ENCODE results near the gene CCNK.

The CCNK gene

DNA sequence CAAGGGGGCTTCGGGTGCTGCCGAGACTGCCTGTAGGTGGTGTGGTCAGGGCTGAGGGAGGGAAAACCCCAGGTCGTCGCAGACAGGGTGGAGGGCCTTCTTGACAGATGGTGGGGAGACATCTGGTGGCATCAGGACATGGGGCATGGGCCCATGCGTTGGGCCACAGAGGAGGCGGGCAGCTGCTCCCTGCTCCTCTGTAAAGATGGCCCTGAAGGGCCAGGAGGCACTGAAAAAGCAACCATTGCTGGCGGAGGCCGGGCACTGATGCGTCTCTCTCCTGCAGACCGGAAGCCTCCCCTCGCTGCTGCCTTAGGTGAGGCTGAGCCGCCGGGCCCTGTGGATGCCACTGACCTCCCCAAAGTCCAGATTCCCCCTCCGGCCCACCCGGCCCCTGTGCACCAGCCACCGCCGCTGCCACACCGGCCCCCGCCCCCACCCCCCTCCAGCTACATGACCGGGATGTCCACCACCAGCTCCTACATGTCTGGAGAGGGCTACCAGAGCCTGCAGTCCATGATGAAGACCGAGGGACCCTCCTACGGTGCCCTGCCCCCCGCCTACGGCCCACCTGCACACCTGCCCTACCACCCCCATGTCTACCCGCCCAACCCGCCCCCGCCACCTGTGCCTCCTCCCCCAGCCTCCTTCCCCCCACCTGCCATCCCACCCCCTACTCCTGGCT lies 28.8 kb downstream of the CCNK start:
- Histone ChIP-seq H3K9ac (ENCODE audit: low read depth, low read length, poor library complexity) (peak overlapping the region; percentile 40), H3K4me3 (ENCODE audit: low read length in 2 of 2) (no peak overlapping the region), H3K27me3 (ENCODE audit: control insufficient read depth in 3 of 3, insufficient read depth in 3 of 3, low read depth in 1 of 3, low read length in 3 of 3) (no peaks in the 10 kb centered on the region), H2BK120ac (ENCODE audit: low read depth, low read length) (no peak overlapping the region), H2BK15ac (ENCODE audit: low read length) (no peak overlapping the region), H4K8ac (ENCODE audit: low read depth, low read length) (no peak overlapping the region), H3K4ac (ENCODE audit: low read length) (no peak overlapping the region), H2BK5ac (ENCODE audit: low read length) (no peak overlapping the region), H2BK12ac (ENCODE audit: low read length) (no peak overlapping the region), H3K9me3 (replicated peaks in 1 of 2; ENCODE audit: control insufficient read depth in 2 of 2, insufficient read depth in 1 of 2, low read depth in 1 of 2, low read length in 2 of 2) (no peaks in the 10 kb centered on the region), H3K36me3 (replicated peaks in 1 of 2; ENCODE audit: control insufficient read depth in 2 of 2, insufficient read depth in 2 of 2, low read length in 2 of 2) (peaks cover 44 to 95% of the 10 kb centered on the region in 2 donors), H3K79me1 (ENCODE audit: low read depth, low read length) (peaks cover 6% of the 10 kb centered on the region), H3K14ac (ENCODE audit: low read length) (no peak overlapping the region), H3K27ac (replicated peaks; ENCODE audit: low read length) (no peak overlapping the region), H3K4me2 (ENCODE audit: insufficient read depth, low read length, poor library complexity, severe bottlenecking) (no peak overlapping the region), H2AK5ac (ENCODE audit: low read depth, low read length) (no peak overlapping the region), H4K91ac (ENCODE audit: low read depth, low read length, poor library complexity) (no peak overlapping the region), H2AFZ (ENCODE audit: low read length) (no peak overlapping the region), H3K18ac (ENCODE audit: low read length) (no peak overlapping the region), H3K4me1 (ENCODE audit: control insufficient read depth in 2 of 2, insufficient read depth in 1 of 2, low read depth in 1 of 2, low read length in 2 of 2) (no peaks in the 10 kb centered on the region), H3K23ac (ENCODE audit: low read depth, low read length, poor library complexity) (no peak overlapping the region)
- DNase-seq (ENCODE audit: low spot score): no peak
- no CpG with 5 or more reads among the region's 27 CpGs for WGBS, 2 donors (ENCODE audit: extremely low coverage in 2 of 2, insufficient read length in 2 of 2, insufficient replicate concordance in 1 of 2)

DNA sequence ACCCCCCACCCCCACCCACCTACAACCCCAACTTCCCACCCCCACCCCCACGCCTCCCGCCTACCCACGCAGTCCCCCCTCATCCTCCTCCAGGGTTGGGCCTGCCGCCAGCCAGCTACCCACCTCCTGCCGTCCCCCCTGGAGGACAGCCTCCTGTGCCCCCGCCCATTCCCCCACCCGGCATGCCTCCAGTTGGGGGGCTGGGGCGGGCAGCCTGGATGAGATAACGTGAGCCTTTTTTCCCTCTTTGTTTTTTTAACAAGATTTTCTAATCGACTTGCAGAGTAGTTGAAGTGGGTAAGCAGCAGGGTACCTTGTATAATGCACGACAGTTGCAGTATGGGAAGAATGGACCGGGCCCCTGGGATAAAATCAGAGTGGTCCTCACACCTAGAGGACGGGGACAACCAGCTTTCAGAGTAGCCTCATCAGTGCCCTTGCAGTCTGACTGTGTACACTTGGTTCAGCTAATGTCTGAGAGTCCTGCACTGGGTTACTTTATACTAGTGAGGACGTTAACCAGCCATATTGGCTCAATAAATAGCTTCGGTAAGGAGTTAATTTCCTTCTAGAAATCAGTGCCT lies 29.4 kb downstream of the CCNK start:
- H3K14ac ChIP-seq (ENCODE audit: low read length): no peak overlapping the region

DNA sequence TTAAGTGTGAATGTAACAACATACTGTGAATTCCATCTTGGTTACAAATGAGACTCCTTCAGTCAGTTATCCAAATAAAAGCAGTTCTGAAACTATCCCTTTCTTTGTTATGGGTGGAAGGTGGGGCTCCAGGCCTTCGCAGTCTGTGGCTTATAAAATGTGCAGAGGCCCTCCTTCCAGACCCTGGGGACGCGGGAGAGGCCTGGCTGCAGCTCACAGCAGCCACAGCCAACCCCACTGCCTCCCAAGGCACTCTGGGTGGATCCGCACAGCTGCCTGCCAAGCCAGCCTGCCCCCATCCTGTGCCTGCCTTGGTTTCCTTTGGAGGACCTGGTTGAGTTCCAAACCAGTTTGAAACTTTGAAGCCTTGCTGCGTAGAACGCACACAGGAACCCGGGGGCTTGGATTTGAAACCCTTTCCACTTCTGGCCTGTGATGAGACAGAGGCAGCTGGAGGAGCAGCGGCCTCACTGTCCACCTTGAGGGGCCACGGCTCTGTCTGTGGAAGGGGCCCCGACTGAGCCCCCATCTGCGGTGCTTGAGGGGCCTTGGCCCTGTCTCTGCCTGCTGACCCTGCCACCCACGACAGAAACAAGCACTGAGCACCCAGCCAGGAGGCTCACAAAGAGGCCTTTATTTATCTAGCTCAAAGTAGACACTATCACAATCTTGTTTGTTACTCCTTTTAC lies 30.4 kb downstream of the CCNK start:
- Histone ChIP-seq H3K79me1 (ENCODE audit: low read depth, low read length) (peaks cover 9% of the 10 kb centered on the region), H3K9me3 (replicated peaks in 1 of 2; ENCODE audit: control insufficient read depth in 2 of 2, insufficient read depth in 1 of 2, low read depth in 1 of 2, low read length in 2 of 2) (no peaks in the 10 kb centered on the region), H3K27ac (replicated peaks; ENCODE audit: low read length) (no peak overlapping the region), H3K36me3 (replicated peaks in 1 of 2; ENCODE audit: control insufficient read depth in 2 of 2, insufficient read depth in 2 of 2, low read length in 2 of 2) (peaks cover 35 to 92% of the 10 kb centered on the region in 2 donors), H2AK5ac (ENCODE audit: low read depth, low read length) (no peak overlapping the region), H3K4me3 (ENCODE audit: low read length in 2 of 2) (no peak overlapping the region), H3K4me2 (ENCODE audit: insufficient read depth, low read length, poor library complexity, severe bottlenecking) (peak overlapping the region; percentile 2), H3K4me1 (ENCODE audit: control insufficient read depth in 2 of 2, insufficient read depth in 1 of 2, low read depth in 1 of 2, low read length in 2 of 2) (no peaks in the 10 kb centered on the region), H3K18ac (ENCODE audit: low read length) (peak overlapping the region; percentile 70), H2BK5ac (ENCODE audit: low read length) (no peak overlapping the region), H3K4ac (ENCODE audit: low read length) (no peak overlapping the region), H2AFZ (ENCODE audit: low read length) (no peak overlapping the region), H3K14ac (ENCODE audit: low read length) (no peak overlapping the region), H4K8ac (ENCODE audit: low read depth, low read length) (no peak overlapping the region), H3K9ac (ENCODE audit: low read depth, low read length, poor library complexity) (no peak overlapping the region), H3K23ac (ENCODE audit: low read depth, low read length, poor library complexity) (no peak overlapping the region), H3K27me3 (ENCODE audit: control insufficient read depth in 3 of 3, insufficient read depth in 3 of 3, low read depth in 1 of 3, low read length in 3 of 3) (no peaks in the 10 kb centered on the region), H2BK12ac (ENCODE audit: low read length) (no peak overlapping the region), H2BK15ac (ENCODE audit: low read length) (no peak overlapping the region), H2BK120ac (ENCODE audit: low read depth, low read length) (no peak overlapping the region), H4K91ac (ENCODE audit: low read depth, low read length, poor library complexity) (no peak overlapping the region)
- no CpG with 5 or more reads among the region's 12 CpGs for WGBS, 2 donors (ENCODE audit: extremely low coverage in 2 of 2, insufficient read length in 2 of 2, insufficient replicate concordance in 1 of 2)
- no peak for DNase-seq (ENCODE audit: low spot score)

More for the DNA sequence above, 29.4 kb downstream of the CCNK start:
- Histone ChIP-seq H3K27ac (replicated peaks; ENCODE audit: low read length) (no peak overlapping the region), H2BK120ac (ENCODE audit: low read depth, low read length) (no peak overlapping the region), H3K27me3 (ENCODE audit: control insufficient read depth in 3 of 3, insufficient read depth in 3 of 3, low read depth in 1 of 3, low read length in 3 of 3) (no peaks in the 10 kb centered on the region), H3K9me3 (replicated peaks in 1 of 2; ENCODE audit: control insufficient read depth in 2 of 2, insufficient read depth in 1 of 2, low read depth in 1 of 2, low read length in 2 of 2) (no peaks in the 10 kb centered on the region), H2BK12ac (ENCODE audit: low read length) (no peak overlapping the region), H3K4me3 (ENCODE audit: low read length in 2 of 2) (no peak overlapping the region), H2BK15ac (ENCODE audit: low read length) (no peak overlapping the region), H3K4me2 (ENCODE audit: insufficient read depth, low read length, poor library complexity, severe bottlenecking) (no peak overlapping the region), H3K36me3 (replicated peaks in 1 of 2; ENCODE audit: control insufficient read depth in 2 of 2, insufficient read depth in 2 of 2, low read length in 2 of 2) (peaks cover 42 to 93% of the 10 kb centered on the region in 2 donors), H3K9ac (ENCODE audit: low read depth, low read length, poor library complexity) (no peak overlapping the region), H3K79me1 (ENCODE audit: low read depth, low read length) (peaks cover 6% of the 10 kb centered on the region), H2BK5ac (ENCODE audit: low read length) (no peak overlapping the region), H2AK5ac (ENCODE audit: low read depth, low read length) (no peak overlapping the region), H2AFZ (ENCODE audit: low read length) (no peak overlapping the region), H4K91ac (ENCODE audit: low read depth, low read length, poor library complexity) (no peak overlapping the region), H3K18ac (ENCODE audit: low read length) (no peak overlapping the region), H3K4ac (ENCODE audit: low read length) (no peak overlapping the region), H4K8ac (ENCODE audit: low read depth, low read length) (no peak overlapping the region), H3K23ac (ENCODE audit: low read depth, low read length, poor library complexity) (no peak overlapping the region), H3K4me1 (ENCODE audit: control insufficient read depth in 2 of 2, insufficient read depth in 1 of 2, low read depth in 1 of 2, low read length in 2 of 2) (no peaks in the 10 kb centered on the region)
- WGBS, 2 donors (ENCODE audit: extremely low coverage in 2 of 2, insufficient read length in 2 of 2, insufficient replicate concordance in 1 of 2): no CpG with 5 or more reads among the region's 15 CpGs
- DNase-seq (ENCODE audit: low spot score): no peak

DNA sequence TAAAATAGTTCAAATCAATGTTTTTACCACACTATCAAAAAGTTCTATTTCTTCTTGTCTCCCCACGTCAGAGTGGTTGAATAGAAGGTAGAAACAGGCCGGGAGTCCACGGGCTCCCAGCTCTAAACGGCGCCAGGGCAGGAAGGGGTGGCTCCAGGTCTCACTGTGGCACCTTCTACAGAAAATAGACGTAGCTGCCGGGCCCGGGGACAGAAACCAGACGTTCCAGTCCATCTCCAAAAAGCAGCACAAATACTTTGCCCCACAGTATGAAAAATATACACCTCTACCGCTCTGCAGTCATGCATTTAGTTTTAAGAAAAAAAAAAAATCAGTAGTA lies 30.9 kb downstream of the CCNK start:
- Histone ChIP-seq H2AFZ (ENCODE audit: low read length) (no peak overlapping the region), H2BK120ac (ENCODE audit: low read depth, low read length) (no peak overlapping the region), H3K18ac (ENCODE audit: low read length) (no peak overlapping the region), H3K9ac (ENCODE audit: low read depth, low read length, poor library complexity) (no peak overlapping the region), H3K9me3 (replicated peaks in 1 of 2; ENCODE audit: control insufficient read depth in 2 of 2, insufficient read depth in 1 of 2, low read depth in 1 of 2, low read length in 2 of 2) (no peaks in the 10 kb centered on the region), H2AK5ac (ENCODE audit: low read depth, low read length) (no peak overlapping the region), H3K4me1 (ENCODE audit: control insufficient read depth in 2 of 2, insufficient read depth in 1 of 2, low read depth in 1 of 2, low read length in 2 of 2) (no peaks in the 10 kb centered on the region), H2BK5ac (ENCODE audit: low read length) (peak overlapping the region; percentile 19), H3K27me3 (ENCODE audit: control insufficient read depth in 3 of 3, insufficient read depth in 3 of 3, low read depth in 1 of 3, low read length in 3 of 3) (no peaks in the 10 kb centered on the region), H3K4ac (ENCODE audit: low read length) (no peak overlapping the region), H3K79me1 (ENCODE audit: low read depth, low read length) (peaks cover 13% of the 10 kb centered on the region), H3K27ac (replicated peaks; ENCODE audit: low read length) (no peak overlapping the region), H3K4me3 (ENCODE audit: low read length in 2 of 2) (no peak overlapping the region), H2BK12ac (ENCODE audit: low read length) (no peak overlapping the region), H2BK15ac (ENCODE audit: low read length) (no peak overlapping the region), H3K36me3 (replicated peaks in 1 of 2; ENCODE audit: control insufficient read depth in 2 of 2, insufficient read depth in 2 of 2, low read length in 2 of 2) (peaks cover 32 to 90% of the 10 kb centered on the region in 2 donors), H3K14ac (ENCODE audit: low read length) (no peak overlapping the region), H3K4me2 (ENCODE audit: insufficient read depth, low read length, poor library complexity, severe bottlenecking) (peak overlapping the region; percentile 2), H4K8ac (ENCODE audit: low read depth, low read length) (no peak overlapping the region), H4K91ac (ENCODE audit: low read depth, low read length, poor library complexity) (no peak overlapping the region), H3K23ac (ENCODE audit: low read depth, low read length, poor library complexity) (no peak overlapping the region)
- WGBS, 2 donors (ENCODE audit: extremely low coverage in 2 of 2, insufficient read length in 2 of 2, insufficient replicate concordance in 1 of 2): no CpG with 5 or more reads among the region's 10 CpGs
- DNase-seq (ENCODE audit: low spot score): no peak

All from neuronal stem cell (in vitro differentiated cells).